ENCODE data around the gene RPGRIP1.
"Not testable (repeated sequence)": the region's sequence is repeated elsewhere in the genome, so short reads cannot be mapped to it uniquely, and the experiment has no call there.

The RPGRIP1 gene
- total RNA-seq, result 0.04 to 0.10 reads per million in 2 donors

DNA sequence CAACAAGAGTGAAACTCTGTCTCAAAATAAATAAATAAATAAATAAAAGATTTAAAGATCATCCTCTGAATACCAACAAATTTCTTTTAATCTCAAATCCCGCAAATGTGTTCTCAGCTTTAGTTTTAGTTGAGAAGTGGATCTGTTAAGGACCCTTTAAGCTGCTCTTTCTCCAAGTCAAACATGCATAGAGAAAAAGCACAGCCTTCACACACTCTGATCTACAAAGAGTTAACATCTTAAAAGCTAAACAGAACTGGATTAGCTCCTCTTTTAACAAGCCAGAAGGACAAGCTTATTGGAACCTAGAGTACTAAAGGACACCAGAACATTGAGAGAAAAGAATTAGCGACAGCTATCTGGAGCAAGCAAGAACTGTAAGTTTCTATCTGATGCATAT, at the start of gene RPGRIP1:
RPGRIP1 (plus strand) TSS at position 301 of the 400 bp plus-strand sequence. CDS start 7,894 bp downstream, outside the sequence.
- DNase-seq, result no peak

- DNase-seq, result no peak
Observed at GRCh38 chr14:21231020-21231652, 48.7 kb upstream of the RPGRIP1 start.

DNA sequence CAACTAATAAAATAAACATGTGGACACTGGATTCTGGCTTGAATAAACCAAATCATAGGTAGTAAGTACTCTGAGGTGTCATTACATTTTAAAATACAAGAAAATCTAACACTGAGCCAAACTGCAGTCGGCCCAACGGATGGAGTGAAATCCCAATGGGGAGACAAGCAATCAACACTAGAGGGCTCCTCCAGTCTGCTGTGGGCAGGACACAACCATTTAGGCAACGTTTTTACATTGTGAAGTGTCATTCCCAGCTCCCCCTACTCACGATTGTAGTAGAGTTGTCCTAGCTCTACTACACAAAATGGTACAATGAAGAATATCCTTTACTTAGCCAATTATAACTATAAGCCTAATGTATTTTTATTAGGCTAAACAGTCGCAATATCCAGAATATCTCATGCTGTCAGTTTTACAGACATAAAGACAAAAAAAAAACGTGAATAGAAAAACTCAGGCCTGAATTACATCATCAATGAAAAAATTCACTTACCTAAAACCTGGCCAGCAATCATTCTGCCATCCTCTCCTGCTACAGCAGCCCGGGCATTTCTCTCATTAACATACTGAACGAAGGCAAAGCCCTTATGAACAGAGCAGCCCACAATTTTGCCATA, 46.3 kb upstream of the RPGRIP1 start:
- no peak for DNase-seq

GRCh38 chr14:21234112-21234511, 45.8 kb upstream of the RPGRIP1 start:
- DNase-seq, result no peak

DNA sequence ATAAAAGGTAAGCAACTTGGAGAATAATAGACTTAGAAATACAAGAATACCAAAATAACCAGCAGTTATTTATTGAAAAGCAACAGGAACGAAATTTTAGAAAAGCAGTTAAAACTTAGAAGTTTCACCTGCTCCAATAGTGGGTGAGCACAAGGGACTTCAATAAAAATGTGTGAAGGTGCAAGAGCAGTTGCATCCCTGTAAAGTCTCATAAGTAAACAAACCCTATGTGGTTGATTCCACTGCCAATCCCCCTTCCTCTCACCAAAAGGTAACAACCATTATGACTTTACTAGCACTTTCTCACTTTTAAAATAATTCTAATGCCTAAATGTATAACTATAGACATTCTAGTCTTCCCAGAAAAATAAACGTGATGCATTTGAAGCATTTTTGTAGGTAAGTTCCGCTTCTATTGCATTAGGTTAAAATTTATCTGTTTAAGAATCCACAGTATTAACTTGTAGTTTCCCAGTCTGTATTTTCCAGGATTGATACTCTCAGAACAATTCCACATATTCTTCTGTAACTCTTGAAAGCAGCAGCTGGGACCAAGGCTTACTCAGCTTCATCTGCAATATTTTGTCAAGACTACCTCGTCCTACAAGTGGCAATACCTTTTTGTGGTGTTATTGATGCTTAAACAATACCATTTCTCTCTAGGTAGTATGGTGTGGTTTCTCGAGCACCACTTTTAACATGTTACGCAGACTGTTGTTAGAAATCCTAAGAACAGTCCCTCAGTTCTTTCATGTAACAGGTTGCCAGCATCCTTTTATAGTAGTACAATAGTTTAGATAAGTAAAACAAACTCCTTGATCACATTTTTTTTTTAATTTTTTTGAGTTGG, 42.7 kb upstream of the RPGRIP1 start:
- no peak for DNase-seq

DNA sequence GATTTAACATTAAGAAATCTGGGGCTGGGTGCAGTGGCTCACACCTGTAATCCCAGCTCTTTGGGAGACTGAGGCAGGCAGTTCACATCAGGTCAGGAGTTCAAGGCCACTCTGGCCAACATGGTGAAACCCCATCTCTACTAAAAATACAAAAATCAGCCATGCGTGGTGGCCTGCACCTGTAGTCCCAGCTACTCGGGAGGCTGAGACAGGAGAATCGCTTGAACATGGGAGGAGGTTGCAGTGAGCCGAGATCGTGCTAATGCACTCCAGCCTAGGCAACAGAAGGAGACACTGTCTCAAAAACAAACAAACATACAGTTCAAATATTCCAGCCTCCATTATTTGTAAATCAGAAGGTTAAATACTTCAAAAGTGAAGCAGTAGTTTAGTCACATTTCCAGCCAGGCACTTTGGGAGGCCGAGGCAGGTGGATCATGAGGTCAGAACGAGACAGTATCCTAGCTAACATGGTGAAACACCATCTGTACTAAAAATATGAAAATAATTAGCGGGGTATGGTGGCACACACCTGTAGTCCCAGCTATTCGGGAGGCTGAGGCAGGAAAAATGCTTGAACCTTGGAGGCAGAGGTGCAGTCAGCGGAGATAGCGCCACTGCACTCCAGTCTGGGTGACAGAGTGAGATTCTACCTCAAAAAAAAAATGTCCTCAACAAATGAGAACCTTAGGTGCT, 40.9 kb upstream of the RPGRIP1 start:
- DNase-seq, result no peak

- no peak for DNase-seq
Observed at GRCh38 chr14:21240417-21240816, 39.5 kb upstream of the RPGRIP1 start.

DNA sequence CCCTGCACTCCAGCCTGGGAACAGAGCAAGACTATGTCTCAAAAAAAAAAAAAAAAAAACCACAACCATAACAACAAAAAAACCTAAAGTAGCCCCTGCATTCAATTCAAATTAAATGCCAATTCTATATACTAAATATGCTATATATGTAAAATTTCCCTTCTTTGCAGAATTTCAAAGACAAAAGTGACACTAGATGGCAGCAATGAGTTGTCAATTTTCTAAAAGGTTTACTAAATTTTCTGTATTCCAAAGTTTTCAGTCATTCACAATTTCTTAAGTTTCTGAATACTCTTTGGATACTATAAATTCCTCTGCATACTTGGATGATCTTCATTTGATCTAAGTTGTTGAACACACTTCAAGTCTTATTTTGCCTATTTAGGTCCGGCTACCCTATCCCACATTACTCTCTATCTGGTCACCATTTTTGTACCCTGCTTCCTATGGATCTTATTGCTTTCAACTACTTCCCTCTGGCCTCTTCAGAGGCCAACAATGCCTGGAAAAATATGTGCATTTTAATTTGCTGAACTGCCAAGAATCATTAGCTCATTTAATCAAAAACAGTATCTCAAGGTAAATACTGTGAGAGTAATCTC, 38.6 kb upstream of the RPGRIP1 start:
- DNase-seq, result no peak

GRCh38 chr14:21244544-21244943, 35.3 kb upstream of the RPGRIP1 start:
- no peak for DNase-seq

DNA sequence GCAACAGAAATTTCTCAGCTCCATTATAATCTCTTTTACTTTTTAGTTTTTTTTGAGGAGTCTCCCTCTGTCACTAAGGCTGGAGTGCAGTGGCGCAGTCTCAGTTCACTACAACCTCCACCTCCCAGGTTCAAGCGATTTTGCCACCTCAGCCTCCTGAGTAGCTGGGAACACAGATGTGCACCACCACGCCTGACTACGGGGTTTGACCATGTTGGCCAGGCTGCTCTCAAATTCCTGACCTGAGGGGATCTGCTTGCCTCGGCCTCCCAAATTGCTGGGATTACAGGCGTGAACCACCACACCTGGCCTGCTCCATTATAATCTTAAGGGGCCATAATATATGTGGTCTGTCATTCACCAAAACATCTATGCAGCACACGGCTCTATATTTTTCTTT, 34.1 kb upstream of the RPGRIP1 start:
- DNase-seq, result no peak

GRCh38 chr14:21248338-21248737, 31.5 kb upstream of the RPGRIP1 start:
- DNase-seq, result no peak

DNA sequence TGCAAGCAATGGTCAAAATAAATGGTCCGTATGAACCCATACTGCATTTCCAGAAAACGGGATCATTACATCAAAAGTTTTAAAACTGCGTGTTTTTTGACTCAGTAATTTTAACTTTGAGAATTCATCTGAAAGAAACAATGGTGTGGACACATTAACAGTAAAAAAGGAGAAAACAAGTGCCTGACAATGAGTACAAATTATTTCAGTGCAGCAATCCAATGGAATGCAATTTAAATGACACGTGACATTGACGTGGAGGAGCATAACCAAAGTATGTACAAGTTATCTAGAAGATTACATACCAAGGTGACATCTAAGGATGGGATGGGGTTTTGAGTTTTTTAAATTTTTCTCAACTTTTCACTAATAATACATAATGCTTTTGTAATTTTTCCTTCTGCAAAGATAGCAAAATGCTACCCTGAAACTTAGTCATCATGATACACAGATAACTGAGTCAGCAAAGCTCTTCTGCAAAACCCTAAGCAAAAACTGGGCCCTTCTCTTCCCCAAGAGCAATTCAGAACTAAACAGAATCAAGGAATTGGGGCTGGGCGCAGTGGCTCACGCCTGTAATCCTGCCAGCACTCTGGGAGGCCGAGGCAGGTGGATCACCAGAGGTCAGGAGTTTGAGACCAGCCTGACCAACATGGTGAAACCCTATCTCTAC, 31.0 kb upstream of the RPGRIP1 start:
- DNase-seq, result no peak

DNA sequence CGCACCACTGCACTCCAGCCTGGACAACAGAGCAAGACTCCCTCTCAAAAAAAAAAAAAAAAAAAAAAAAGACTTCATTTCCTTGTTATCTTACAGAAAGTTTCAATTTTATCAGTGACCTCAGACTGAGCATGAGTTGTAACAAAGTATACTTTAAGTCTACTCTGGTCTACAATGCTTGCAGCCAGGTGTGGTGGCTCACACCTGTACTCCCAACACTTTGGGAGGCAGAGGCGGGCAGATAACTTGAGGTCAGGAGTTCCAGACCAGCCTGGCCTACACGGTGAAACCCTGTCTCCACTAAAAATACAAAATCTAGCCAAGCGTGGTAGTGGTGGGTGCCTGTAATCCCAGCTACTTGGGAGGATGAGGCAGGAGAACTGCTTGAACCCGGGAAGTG, 28.7 kb upstream of the RPGRIP1 start:
- no peak for DNase-seq

DNA sequence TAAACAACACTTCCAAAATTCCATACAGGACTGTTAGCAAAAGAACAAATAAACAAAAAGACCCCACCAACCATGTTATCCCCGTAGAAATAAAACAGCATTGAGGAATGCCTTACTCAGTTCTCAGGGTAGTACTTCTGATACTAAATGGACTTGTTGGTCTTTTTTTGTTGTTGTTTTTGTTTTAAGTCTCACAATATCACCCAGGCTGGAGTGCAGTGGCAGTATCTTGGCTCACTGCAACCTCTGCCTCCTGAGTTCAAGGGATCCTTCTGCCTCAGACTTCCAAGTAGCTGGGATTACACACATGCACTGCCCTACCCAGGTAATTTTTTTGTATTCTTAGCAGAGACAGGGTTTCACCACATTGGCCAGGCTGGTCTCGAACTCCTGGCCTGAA, 27.7 kb upstream of the RPGRIP1 start:
- no peak for DNase-seq

GRCh38 chr14:21255385-21256101, 24.3 kb upstream of the RPGRIP1 start:
- no peak for DNase-seq

DNA sequence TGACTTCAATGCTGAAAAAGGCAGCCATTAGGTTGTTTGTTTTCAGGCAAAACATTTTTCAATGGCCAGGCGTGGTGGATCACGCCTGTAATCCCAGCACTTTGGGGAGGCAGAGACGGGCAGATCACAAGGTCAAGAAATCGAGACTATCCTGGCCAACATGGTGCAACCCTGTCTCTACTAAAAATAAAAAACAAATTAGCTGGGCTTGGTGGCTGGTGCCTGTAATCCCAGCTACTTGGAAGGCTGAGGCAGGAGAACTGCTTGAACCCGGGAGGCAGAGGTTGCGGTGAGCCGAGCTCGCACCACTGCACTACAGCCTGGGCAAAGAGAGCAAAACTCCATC, 23.8 kb upstream of the RPGRIP1 start:
- not testable (repeated sequence) for DNase-seq

- DNase-seq, result no peak
Observed at GRCh38 chr14:21256539-21257393, 23.1 kb upstream of the RPGRIP1 start.

GRCh38 chr14:21257394-21257909, 22.4 kb upstream of the RPGRIP1 start:
- DNase-seq, result no peak

GRCh38 chr14:21258005-21258888, 21.6 kb upstream of the RPGRIP1 start:
- DNase-seq, result no peak

All from activated gamma-delta T cell (primary cell).